ENCODE results near the gene VTA1.

GRCh38 chr6:142138876-142139275, 8.2 kb upstream of the VTA1 start:
- no peak for TF ChIP-seq POLR2AphosphoS5 (IDR thresholded peaks at IDR 0.05; ENCODE audit: low read depth, low read length)
- no peak for TF ChIP-seq TAF1 (IDR thresholded peaks at IDR 0.05; ENCODE audit: borderline replicate concordance, low read depth, low read length)
- TF ChIP-seq POLR2A (IDR thresholded peaks at IDR 0.05; ENCODE audit: low read depth, low read length): no peak
